Endodermal cell (in vitro differentiated cells): ENCODE data around the gene FARSA. TPM values are rescaled to one million over a fixed set of nuclear protein-coding genes. Genes with fewer than 3 reads are reported as not detected.
"Not testable (repeated sequence)": the region's sequence is repeated elsewhere in the genome, so short reads cannot be mapped to it uniquely, and the experiment has no call there.

Source experiments
- DNase-seq: peaks from one replicate; pipeline ENCODE4 v3.0.0-alpha.2; 2017
- H3K27ac ChIP-seq: 2 replicates; pipeline ENCODE4 v1.5.1; 2013; ENCODE audit warnings: mild to moderate bottlenecking, low read depth, low read length, moderate library complexity
- H3K27me3 ChIP-seq: 2 replicates; pipeline ENCODE4 v1.6.1; 2013; ENCODE audit warnings: mild to moderate bottlenecking, low read length, moderate library complexity; ENCODE audit not compliant: insufficient read depth, control insufficient read depth, poor library complexity, severe bottlenecking
- H3K36me3 ChIP-seq: 2 replicates; pipeline ENCODE4 v1.7.0; 2013; ENCODE audit warnings: mild to moderate bottlenecking, low read length, moderate library complexity; ENCODE audit not compliant: control insufficient read depth, insufficient read depth
- H3K4me1 ChIP-seq: one replicate; pipeline ENCODE4 v1.7.0; 2013; ENCODE audit warnings: low read length; ENCODE audit not compliant: control insufficient read depth, insufficient read depth
- H3K4me3 ChIP-seq: 2 replicates; pipeline ENCODE4 v1.5.1; 2013; ENCODE audit warnings: mild to moderate bottlenecking, low read length, moderate library complexity
- H3K9ac ChIP-seq: 2 replicates; pipeline ENCODE4 v1.6.1; 2013; ENCODE audit warnings: mild to moderate bottlenecking, low read length, moderate library complexity; ENCODE audit not compliant: poor library complexity, severe bottlenecking; ENCODE audit errors: extremely low read depth
- H3K9me3 ChIP-seq: 2 replicates; pipeline ENCODE4 v1.6.1; 2013; ENCODE audit warnings: mild to moderate bottlenecking, low read length, moderate library complexity; ENCODE audit not compliant: control insufficient read depth
- H3K27ac Mint-ChIP-seq: 2 replicates; pipeline ENCODE4 v1.8.0; 2020; ENCODE audit warnings: mixed read lengths
- H3K27me3 Mint-ChIP-seq: 2 replicates; pipeline ENCODE4 v1.8.0; 2021; ENCODE audit warnings: mild to moderate bottlenecking, mixed read lengths; ENCODE audit not compliant: insufficient read depth
- H3K36me3 Mint-ChIP-seq: 2 replicates; pipeline ENCODE4 v1.8.0; 2020; ENCODE audit warnings: low read depth, mixed read lengths
- H3K4me1 Mint-ChIP-seq: 2 replicates; pipeline ENCODE4 v1.8.0; 2020; ENCODE audit warnings: mixed read lengths
- H3K4me3 Mint-ChIP-seq: 2 replicates; pipeline ENCODE4 v1.8.0; 2020; ENCODE audit warnings: mild to moderate bottlenecking, moderate library complexity, mixed read lengths
- H3K9me3 Mint-ChIP-seq: 2 replicates; pipeline ENCODE4 v1.8.0; 2020; ENCODE audit warnings: mild to moderate bottlenecking, mixed read lengths
- WGBS, 2 experiments: methylation state at CpG; one replicate each; pipeline versions ENCODE4 v1.1.5 to v1.1.7; 2013; ENCODE audit warnings: missing lambda C conversion rate in 2 of 2, mixed read lengths in 1 of 2; ENCODE audit not compliant: insufficient coverage in 1 of 2, insufficient read length in 1 of 2; 5-methylcytosine and 5-hydroxymethylcytosine counted together
- total RNA-seq, 2 donors: library from RNA; stranded (reverse); fragmentation: NEBNext Ultra II Directional in 1 of 2; extraction: Animal tissue kit (Norgen Biotek cat#: 25700) in 1 of 2; gene quantifications; 2 replicates in 1 of 2; 3 replicates in 1 of 2; pipeline ENCODE4 v1.2.1, GENCODE V29; 2021
- TF ChIP-seq, protein P1 (sequence below): fragments of 200-600 bp; sonication (generic); conservative IDR thresholded peaks from 2 replicates; pipeline ENCODE4 v1.5.0; 2021; ENCODE audit warnings: antibody characterized with exemption, mild to moderate bottlenecking

FARSA gene
- total RNA-seq, 2 donors from 2014 or later: 65.1 to 70.8 TPM

DNA sequence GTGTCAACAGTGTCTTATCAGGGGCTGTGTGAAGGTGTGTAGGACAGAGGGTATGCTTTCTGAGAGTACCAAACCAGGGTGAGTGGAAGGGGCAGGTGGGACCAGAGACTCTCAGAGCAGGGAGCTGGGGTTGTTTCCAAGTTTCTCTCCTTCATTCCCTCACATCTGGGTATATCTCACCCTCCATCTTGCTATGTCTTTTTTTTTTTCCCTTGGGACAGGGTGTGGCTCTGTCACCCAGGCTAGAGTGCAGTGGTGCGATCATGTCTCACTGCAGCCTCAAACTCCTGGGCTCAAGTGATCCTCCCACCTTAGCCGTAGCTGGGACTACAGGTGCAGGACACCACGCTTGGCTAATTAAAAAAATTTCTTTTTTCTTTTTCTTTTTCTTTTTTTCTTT lies 46.5 kb upstream of the FARSA start:
- H3K4me1 Mint-ChIP-seq: no peaks in the 10 kb centered on the region
- Histone ChIP-seq H3K9ac (no peak overlapping the region), H3K9me3 (no peaks in the 10 kb centered on the region), H3K27ac (no peak overlapping the region), H3K27me3 (peaks cover 29% of the 10 kb centered on the region), H3K4me1 (no peaks in the 10 kb centered on the region), H3K4me3 (no peak overlapping the region), H3K36me3 (no peaks in the 10 kb centered on the region)
- H3K4me3 Mint-ChIP-seq: no peak overlapping the region
- WGBS, 2 experiments: 94 to 100% methylated on average over 3 of the region's 3 CpGs
- H3K36me3 Mint-ChIP-seq: no peaks in the 10 kb centered on the region
- H3K27me3 Mint-ChIP-seq: peaks cover 21% of the 10 kb centered on the region
- no peak for DNase-seq
- no peak overlapping the region for H3K27ac Mint-ChIP-seq
- no peaks in the 10 kb centered on the region for H3K9me3 Mint-ChIP-seq
- TF ChIP-seq, protein P1, sequence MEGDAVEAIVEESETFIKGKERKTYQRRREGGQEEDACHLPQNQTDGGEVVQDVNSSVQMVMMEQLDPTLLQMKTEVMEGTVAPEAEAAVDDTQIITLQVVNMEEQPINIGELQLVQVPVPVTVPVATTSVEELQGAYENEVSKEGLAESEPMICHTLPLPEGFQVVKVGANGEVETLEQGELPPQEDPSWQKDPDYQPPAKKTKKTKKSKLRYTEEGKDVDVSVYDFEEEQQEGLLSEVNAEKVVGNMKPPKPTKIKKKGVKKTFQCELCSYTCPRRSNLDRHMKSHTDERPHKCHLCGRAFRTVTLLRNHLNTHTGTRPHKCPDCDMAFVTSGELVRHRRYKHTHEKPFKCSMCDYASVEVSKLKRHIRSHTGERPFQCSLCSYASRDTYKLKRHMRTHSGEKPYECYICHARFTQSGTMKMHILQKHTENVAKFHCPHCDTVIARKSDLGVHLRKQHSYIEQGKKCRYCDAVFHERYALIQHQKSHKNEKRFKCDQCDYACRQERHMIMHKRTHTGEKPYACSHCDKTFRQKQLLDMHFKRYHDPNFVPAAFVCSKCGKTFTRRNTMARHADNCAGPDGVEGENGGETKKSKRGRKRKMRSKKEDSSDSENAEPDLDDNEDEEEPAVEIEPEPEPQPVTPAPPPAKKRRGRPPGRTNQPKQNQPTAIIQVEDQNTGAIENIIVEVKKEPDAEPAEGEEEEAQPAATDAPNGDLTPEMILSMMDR: no peak

DNA sequence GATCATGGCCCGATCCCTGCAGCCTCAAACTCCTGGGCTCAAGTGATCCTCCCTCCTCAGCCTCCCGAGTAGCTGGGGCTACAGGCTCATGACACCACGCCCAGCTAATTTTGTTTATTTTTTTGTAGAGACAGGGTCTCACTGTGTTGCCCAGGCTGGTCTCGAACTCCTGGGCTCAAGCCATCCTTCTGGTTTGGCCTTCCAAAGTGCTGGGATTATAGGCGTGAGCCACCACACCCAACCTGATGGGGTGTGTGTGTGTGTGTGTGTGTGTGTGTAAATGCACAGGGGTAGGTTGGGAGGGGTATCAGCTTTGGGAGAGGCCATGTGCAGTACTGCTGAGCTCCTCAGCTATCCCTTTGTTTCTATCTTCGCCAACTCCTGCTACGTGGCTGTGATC lies 42.6 kb upstream of the FARSA start:
- H3K27me3 ChIP-seq, H3K4me3 ChIP-seq, H3K9me3 ChIP-seq, H3K36me3 ChIP-seq, H3K4me1 ChIP-seq, H3K27ac ChIP-seq, H3K9ac ChIP-seq, H3K4me3 Mint-ChIP-seq, H3K36me3 Mint-ChIP-seq, H3K4me1 Mint-ChIP-seq, H3K27ac Mint-ChIP-seq, DNase-seq, H3K9me3 Mint-ChIP-seq: not testable (repeated sequence)
- WGBS, 2 experiments: 82 to 87% methylated on average over 5 to 7 of the region's 7 CpGs
- peaks cover 23% of the 10 kb centered on the region for H3K27me3 Mint-ChIP-seq

DNA sequence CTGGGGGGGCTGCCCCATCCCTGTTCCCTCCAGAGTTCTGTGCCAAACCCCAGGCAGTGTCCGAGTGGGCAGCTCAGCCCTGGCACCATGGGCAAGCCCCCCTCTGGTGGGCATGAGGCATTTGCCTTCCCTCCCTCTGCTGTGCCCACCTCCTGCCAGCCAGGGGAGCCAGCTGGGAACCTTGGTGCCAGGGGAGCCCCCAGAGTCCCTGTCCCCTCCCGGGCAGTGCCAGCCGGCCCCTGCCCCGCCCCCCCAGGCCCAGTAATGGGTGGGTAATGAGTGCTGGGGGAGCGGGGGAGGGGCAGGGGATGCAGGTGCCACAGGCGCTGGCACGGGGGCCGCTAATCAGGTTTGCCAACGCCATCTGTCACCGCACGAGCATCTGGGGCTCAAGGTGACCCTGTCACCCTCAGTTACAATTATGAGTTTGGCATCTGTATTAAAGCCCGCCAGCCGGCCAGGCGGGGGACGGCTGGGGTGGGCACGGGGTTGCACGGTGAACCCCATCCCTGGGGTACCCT lies 41.8 kb upstream of the FARSA start:
- H3K27me3 Mint-ChIP-seq: peaks cover 23% of the 10 kb centered on the region
- H3K27ac Mint-ChIP-seq: no peak overlapping the region
- Histone ChIP-seq H3K4me1 (no peaks in the 10 kb centered on the region), H3K9me3 (no peaks in the 10 kb centered on the region), H3K4me3 (no peak overlapping the region), H3K27ac (no peak overlapping the region), H3K9ac (no peak overlapping the region), H3K27me3 (no peaks in the 10 kb centered on the region), H3K36me3 (no peaks in the 10 kb centered on the region)
- 88 to 93% methylated on average over 8 to 17 of the region's 17 CpGs for WGBS, 2 experiments
- H3K4me3 Mint-ChIP-seq: no peak overlapping the region
- TF ChIP-seq, protein P1: no peak
- H3K4me1 Mint-ChIP-seq: no peaks in the 10 kb centered on the region
- H3K9me3 Mint-ChIP-seq: no peaks in the 10 kb centered on the region
- DNase-seq: no peak
- H3K36me3 Mint-ChIP-seq: no peaks in the 10 kb centered on the region
